Stimulated activated CD4-positive, alpha-beta T cell treated with anti-CD3 and anti-CD28 coated beads, Interleukin-2, amount 100 ng/mL, for 24 hours (primary cell): ENCODE data around the gene MAP4K4.

Experiments used
- DNase-seq, 2 donors: peaks; one replicate each; pipeline ENCODE4 v3.0.0-alpha.2; 2020

Gene MAP4K4

DNA sequence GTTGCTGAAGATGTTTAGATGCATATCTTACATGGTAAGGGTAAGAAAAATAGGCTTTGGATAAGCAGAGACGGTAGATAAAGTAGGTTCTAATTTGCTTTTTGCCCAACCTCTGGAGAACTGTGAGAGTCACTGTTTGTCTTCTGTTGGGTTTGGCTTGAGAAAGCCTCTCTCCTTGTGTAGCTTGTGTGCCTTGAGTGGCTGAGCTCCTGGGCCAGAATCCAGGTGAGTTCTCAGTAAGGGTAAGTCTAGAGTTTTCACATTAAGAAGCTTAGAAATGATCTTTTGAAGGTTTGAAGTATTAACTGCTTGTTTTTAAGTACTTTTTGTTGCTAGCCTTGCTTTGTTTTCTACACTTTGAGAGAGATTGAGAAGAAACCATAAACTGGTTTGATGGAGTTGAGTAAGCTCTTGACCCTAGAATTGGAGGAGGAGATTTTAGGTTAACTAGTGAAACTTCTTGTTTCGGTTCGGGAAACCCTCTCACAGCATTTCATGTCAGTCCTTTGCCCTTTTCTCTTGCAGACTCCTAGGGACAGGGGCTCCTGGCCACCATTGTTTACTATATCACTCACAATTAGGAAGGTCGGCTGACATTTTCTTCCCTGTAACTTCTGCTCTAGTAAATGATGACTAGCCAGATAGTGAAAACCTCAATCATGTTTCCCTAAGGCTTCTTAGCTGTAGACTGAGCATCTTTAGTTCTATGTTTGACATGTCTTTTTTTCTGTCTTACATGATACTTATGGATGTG is 26.0 kb downstream of the MAP4K4 start:
- no peak for DNase-seq

DNA sequence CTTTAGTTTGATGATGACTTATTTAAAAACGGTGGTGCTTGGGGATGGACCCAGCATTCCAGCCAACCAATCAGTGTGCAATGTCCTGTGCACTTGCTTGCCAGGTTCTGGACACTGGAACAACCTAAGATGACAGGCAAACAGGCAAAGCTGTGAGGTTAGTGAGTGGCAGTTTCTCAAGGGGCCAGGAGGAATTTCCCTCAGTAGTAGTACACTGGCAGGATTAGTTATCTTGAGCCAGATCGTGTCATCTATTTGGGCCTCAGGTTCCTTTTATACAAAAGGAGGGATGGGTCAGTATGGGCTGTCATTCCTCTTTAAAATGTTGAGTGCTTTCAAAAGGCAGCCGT is 26.6 kb downstream of the MAP4K4 start:
- no peak for DNase-seq

DNA sequence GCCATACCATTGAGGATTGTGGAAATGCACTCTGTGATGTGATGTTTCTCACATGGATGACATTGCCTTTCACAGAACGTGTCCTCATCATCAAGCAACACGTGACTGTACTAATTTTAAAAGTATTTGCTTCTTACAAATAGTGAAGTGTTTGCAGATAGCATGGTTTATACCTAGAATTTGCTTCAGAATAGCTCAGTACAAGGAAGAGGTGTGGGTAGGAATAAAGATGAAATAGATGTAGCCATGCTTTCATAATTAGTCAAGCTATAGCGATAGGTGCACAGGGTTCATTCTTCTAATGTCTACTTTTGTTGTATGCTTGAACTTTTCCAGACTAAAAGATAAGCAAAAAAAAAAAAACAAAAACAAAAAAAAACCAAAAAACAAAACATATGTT is 27.5 kb downstream of the MAP4K4 start:
- no peak for DNase-seq

DNA sequence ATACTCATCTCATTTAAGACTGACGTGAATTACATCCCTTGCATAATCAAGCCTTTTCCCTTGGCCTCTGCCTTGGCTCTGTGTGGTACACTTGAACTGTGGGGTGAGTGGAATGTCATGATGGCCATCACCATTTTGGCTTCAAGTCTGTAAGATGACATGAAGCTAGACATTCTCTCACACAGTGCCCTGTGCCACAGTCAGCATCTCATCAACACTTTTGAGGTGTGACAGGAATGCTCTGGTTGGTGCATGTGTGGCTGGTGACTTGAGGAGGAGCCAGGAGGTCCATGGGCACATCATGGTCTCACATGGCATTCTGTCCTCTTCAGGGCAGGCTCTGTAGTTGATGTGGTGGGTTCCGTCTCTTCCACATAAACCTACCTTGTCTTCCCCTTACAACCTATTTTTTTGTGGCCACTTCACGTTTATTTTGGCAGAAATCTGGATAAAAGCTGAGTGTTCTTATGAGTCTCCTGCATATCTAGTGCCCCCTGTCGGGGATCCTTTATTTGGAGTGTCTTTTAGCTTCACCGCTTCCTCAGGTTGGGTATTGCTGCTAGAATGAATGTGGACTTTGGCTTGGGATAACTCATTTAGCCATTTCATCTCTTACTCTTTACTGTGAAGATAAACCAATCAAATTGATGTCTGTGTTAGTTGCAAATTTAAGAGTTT is 28.1 kb downstream of the MAP4K4 start:
- DNase-seq: no peak

DNA sequence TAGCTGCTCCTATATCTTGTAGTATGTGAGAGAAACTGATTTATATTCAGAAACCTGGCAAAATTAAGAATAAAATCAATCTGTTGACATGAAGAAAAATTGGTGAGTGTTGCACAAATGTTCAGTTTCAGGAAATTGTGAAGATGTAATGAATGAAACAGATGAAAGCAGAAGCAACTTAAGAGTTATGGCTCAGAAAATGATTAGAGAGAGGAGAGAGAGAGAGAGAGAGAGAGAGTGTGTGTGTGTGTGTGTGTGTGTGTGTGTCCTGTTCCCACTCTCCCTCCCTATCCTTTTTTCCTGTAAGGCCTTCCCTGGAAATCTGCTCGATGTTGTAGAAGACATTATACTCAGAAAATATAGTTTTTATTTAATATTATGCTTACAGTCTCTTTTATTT is 31.4 kb downstream of the MAP4K4 start:
- no peak for DNase-seq

DNA sequence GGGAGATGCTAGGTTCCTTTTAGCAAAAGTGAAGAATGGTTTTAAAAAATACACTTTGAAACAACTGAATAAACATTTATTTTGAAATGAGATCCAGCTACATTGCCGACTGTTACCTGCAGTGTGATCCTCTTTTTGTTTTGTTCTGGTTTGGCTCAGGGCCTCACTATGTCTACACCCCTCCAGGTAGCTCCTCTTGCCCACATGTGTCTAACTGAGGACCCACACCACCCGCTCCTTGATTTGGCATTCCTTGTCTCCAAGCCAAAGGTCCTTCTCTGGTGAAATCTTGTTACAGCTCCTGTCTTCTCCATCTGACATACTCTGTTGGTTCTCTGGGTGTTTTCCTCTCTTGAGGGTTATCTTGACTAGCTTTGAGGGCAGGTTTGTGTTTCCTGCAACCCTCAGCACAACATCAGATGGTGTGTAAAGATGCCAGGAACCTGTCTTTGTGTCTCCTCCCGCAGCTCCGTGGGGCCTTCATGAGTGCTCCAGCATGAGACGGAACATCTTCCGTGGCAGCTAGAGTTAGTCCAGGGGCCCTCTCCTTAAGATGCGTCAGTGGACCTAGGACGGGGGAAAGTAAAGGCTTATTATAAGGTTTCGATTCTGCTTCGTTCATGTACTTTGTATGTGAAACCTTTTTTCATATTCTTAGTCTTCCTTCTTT is 32.1 kb downstream of the MAP4K4 start:
- DNase-seq: no peak

DNA sequence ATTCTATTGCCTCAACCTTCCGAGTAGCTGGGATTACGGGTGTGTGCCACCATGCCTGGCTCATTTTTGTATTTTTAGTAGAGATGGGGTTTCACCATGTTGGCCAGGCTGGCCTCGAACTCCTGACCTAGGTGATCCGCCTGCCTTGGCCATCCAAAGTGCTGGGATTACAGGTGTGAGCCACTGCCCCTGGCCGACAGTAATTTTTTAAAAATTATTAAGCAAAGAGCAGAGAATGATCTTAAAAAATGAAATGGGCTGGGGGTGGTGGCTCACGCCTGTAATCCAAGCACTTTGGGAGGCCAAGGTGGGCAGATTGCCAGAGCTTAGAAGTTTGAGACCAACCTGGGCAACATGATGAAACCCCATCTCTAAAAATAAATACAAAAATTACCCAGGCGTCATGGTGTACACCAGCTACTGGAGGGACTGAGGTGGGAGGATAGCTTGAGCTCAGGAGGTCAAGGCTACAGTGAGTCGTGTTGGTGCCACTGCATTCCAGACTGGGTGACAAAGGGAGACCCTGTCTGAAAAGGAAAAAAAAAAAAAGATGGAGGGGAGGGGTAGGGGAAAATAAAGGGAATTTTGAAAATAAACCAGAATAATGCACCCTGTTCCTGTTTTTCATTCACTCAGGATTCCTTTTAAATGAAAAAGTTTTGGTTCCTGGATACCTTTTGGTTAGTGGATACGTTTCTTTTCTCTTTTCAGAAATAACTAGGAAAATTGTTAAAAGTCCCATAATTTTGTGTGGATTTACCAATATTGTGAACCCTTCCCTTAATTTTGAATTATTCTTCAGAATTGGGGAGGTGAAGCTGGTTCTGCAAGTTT is 33.9 kb downstream of the MAP4K4 start:
- DNase-seq: no peak

DNA sequence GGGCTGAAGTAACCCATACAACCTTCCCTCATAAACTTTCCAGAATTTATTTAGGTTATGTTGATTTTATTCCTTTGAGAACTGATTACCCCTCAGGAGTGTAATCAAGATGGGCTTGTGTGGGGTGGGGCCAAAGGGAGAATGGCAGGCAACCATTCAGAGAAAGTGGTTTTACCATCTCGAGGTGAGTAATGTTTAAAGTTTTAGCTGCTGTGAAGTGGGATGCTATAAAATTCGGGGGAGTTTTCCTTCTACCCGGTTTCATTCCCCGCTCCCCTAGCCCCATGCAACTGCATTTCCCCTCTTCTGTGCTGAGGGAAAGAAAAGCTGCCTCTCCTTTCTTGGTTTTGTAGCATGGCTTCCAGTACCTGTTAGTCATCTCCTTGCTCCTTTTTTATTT is 34.7 kb downstream of the MAP4K4 start:
- no peak for DNase-seq

DNA sequence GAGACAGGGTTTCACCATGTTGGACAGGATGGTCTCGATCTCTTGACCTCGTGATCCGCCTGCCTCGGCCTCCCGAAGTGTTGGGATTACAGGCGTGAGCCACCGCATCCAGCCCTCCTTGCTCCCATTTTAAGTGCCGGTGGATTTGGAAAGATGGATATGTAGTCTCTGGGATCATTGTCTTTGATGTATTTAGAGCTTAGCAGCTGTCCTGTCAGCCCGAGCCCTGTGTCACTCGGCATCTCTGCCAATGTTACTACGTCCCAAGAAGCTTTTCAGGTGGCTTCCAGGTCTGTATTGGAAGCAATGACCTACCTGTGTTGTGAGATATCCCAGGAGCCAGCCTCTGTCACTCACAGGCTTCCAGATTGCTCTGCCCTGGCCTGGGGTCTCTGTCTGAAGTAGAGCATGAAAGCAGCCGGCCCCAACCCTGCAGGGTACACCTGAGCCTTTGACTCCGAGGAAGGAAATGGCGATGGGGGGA is 35.3 kb downstream of the MAP4K4 start:
- DNase-seq: no peak

DNA sequence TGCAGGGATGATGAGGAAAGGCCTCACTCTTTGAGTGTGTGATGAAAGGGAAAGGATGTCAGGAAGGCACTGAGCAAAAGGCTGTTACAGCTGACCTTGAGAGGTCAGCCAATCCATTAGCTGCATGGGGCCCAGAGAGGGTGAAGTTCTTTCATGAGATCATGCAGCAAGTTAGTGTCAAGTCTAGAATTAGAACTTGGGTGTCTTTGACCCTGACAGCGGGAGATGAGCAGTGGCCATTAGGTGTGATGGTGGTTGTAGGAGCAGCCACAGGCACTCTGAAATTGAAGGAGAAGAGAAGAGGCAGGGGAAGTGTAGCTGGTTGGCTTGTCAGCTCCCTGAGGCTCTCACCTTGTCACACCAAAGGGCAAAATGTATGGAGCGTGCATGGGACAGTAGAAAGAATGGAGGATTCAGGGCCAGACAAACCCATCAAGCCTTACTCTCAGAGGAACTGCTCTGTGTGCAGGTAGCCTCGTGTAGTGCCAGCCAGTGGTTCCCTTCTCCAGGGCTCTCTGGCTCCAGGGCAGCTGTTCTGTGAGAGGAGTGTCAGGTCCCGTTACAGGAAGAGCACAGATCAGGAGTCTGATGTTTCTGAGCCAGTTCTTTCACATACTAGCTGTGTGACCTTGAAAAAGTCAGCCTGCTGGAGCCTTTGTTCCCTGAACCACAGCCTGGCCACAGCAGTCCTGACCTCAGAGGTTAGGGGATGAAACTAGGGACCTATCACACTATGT is 35.9 kb downstream of the MAP4K4 start:
- DNase-seq: no peak

DNA sequence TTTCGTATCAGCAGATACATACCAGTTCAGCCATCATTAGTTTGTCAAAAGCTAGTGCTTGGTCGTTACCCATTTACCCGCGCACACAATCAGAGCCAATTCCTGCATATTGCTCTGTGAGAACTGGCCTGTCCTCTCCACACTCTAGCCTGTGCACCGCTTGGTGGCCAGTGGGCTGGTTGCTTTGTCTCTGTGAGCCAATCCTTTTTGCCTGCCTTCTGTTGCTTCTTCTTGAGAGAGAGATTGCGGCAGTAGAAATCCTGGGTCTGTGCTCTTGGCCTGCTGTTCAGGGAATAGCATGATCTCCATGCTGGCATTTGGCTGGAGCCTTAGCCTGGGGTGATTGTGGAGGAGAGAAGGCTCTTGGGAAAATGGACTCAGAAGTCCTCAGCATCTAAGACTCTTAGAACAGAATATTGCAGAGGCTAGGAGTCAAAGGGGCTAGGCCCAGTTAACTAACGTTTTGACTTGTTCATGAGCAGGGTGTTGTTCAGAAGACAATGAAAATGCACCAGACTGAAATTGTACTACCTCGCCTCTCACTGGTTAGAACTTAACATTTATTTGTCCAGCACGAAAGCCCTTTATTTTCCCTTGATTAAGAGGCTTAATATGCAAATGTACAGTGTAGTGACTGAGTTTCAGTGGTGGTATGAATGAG is 37.1 kb downstream of the MAP4K4 start:
- no peak for DNase-seq

DNA sequence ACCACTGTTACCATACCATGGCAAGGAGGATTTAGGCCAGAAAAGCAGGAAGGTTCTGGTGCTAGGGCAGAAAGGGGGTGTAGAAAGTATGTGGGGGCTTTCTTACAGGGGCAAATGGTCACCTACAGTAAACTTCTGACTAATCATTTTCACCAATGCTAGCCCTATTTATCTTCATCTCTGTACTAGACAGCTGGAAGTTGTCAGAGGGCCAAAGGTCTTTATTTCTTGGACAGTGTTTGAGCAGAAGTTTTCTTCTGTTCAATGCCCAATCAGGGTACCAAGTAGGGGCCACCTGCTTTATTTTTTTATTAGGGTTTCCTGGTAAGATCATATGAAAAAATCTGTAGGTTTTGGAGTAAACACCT is 37.6 kb downstream of the MAP4K4 start:
- DNase-seq: no peak

DNA sequence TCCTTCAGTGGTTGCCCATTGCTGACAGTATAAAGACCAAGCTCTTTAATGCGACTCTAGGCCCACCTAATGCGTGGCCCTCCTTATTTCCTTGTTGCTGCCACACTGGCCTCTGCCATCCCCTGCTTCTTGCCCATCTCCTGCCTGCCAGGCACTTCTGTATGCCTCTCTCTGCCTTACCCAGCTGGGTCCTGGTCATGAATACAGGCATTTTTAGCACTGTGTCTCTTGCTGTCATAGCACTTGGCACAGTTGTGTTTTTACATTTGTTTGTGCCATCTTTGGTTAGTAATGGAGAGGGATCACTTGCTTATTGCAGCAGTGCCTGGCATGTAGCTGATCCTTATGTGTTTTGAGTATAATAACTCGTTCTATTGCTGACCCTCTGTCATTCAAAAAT is 38.7 kb downstream of the MAP4K4 start:
- no peak for DNase-seq

DNA sequence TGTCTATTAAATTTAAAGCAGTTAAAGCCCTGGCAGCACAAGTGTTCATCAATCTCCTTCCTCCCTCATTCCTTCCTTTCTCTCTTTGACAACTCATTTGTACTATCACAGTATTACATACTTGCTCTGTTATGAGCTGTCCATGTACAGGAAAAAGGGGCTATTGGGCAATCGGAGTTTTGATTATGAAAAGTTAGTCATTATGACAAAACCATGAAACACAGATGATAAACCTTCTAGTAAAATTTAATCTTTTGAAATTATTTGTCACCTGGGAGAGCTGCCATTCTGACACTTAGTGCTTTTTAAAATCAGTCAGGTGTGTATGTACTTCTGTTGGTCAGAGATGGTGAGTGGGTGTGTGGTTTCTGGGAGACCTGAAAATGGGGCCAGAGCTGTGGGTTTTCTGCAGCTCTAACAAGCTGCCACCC is 39.4 kb downstream of the MAP4K4 start:
- peak; percentile 49 to 55 for DNase-seq

DNA sequence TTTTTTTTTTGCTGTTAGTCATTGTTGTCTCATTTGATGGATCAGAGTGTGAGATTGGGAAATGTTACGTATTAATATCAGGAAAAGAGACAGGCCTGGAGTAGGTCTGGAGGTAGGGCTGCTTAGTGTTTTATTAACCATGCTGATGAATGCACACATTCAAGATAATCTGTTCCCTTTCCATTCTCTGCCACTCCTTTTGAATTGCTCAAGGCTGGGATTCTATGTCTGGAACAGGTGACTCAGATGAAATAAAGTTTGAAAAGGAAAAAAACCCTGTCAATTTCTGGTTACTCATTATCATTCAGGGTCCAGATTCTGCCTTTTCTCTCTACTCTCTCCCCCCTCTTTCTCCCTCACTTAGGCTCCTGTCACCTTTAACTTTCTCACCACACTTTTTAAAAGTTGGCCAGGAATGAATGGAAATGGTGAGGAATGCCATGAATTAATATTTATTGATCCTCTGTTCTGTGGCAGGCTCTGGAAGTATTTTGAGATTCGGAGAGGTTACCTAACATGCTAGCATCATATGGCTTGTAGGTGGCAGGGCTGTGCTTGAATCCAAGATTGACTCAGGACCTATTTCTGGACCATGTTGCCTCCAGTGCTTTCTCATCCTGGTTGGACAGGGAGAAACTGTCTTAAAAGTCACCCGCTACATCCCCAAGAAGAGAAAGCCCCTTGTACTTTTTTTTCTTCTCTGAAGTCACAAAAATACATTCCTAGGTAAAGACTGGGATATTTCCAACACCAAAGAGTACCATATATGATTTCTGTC is 40.2 kb downstream of the MAP4K4 start:
- no peak for DNase-seq

DNA sequence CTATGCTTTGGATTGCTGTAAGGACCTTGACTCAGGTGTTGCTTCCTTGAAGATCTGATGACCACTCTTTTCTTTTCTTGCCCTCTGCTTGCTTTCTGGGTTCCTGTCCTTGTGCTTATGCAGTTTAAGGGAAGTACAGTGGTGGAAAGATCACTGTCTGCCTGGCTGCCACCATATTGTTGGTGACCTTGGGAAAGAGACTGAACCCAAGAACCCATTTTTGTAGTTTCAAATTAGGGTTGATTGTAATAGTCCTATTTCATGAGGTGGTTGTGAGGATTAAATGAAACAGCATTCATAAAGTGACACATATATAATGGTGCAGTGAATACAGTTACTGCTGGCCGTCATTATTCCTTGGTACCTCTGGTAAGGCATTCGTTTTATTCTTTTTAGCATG is 41.1 kb downstream of the MAP4K4 start:
- no peak for DNase-seq

DNA sequence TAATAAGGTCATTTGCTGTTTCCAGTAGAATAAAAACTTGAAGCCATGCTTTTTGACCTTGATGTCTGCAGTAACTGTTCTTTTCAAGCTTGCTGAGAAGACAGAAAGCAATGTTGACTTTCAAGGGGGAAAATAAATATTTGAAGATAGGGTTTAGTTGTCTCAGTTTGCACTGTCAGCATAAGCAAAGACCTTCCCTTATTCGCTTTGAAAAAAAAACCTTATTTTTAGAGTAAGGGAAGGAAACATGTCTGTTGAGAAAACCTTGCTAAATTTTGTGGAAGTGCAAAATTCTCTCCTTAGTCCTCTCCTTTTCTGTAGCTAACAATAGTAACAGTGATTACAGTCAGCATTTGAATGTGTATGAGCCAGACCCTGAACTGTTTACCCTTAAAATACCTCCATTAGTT is 43.1 kb downstream of the MAP4K4 start:
- no peak for DNase-seq

DNA sequence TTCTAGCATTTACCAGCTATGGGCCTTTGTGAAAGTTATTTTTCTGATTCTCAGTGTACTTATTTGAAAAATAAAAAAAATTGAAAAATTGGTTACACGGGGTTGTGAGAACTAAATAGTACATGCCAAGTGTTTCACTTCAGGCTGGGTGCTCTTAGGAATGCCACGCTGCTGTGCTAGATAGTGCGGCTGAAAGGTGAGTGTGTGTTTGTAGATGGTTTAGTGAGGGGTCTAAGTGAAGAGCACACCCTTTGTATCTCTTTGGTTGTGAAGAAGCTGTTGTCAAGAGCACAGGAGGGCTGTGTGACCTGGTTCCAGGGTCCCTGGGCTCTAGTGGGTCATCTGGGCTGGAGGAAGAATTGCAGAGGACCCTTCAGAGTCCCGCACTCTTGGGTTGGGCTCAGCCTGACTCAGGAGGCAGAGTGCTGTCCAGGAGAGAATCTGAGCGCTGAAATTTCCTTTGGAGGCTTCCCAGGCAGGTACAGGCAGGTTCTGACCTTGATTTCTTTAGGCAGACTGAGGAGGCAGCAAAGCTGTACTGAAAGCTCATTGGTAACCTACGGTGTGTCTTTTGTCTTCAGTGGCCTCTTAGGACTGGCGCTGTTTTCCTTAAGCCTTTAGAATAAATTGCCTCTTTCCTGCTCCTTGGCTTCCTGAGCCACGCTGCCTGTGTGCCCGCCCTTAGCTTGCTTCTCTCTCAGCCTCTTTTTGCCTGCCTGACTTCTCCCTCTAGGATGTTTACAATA is 44.4 kb downstream of the MAP4K4 start:
- no peak for DNase-seq

DNA sequence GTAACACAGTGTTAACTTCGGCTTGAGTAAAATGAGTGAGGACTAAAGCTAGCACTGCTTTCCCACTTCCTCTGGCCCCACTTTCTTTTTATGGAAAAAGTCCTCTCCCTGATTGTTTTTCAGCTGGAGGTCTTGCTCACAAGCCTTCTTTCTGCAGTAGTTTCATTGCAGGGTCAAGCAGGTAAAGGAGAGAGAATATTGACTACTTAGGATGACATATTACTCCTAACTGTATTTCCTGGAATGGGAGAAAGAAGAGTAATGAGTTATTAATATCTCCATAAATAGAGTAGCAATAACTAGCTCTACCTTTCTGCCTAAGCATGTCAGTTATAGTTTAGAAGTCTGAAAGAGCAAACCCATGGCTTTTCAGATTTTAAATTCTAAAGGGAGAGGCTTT is 45.0 kb downstream of the MAP4K4 start:
- DNase-seq: no peak

DNA sequence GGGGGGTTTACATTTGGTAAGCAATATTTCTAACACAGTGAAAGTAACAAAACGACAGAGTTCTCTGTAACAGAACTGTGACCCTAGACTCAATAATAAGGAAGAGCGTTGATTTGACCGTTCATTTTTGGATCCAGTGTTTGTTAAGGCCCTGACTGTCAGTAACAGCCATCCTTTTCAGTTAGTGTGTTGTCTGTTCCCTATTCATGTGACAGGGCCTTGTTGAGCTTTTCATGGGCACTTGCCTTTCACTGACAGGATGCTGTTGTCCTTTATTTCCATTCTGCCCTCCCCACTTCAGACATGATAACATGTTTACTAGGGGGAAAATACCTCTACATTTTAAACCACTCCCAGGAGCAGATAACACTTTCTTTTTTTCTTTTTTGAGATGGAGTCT is 45.8 kb downstream of the MAP4K4 start:
- DNase-seq: no peak
